ENCODE results near the gene BCL7B.

The BCL7B gene

GRCh38 chr7:73489976-73490375, 67.5 kb downstream of the BCL7B start:
- Histone ChIP-seq H3K27me3 (ENCODE audit: low read length) (no peaks in the 10 kb centered on the region), H4K20me1 (ENCODE audit: low read depth, low read length) (peaks cover 45% of the 10 kb centered on the region), H2AFZ (ENCODE audit: low read depth, low read length, severe bottlenecking) (no peak overlapping the region), H3K9ac (ENCODE audit: low read length) (no peak overlapping the region), H3F3A (ENCODE audit: insufficient read depth) (peaks cover 24% of the 10 kb centered on the region), H3K27ac (ENCODE audit: low read depth, low read length) (no peak overlapping the region), H3K9me3 (ENCODE audit: insufficient read depth, low read length) (no peaks in the 10 kb centered on the region), H3K79me2 (ENCODE audit: insufficient read depth, low read length) (peaks cover 77% of the 10 kb centered on the region), H3K9me2 (replicated peaks; ENCODE audit: insufficient read depth, low read length) (no peaks in the 10 kb centered on the region), H3K4me2 (ENCODE audit: low read depth, low read length, poor library complexity, severe bottlenecking) (no peak overlapping the region), H3K36me3 (ENCODE audit: low read length) (peaks cover 73% of the 10 kb centered on the region), H3K4me3 (ENCODE audit: insufficient read depth, low read length, poor library complexity, severe bottlenecking) (no peak overlapping the region)
- no peak for TF ChIP-seq EZH2phosphoT487 (conservative IDR thresholded peaks at IDR 0.05; ENCODE audit: low read length)

- Histone ChIP-seq H3K9ac (ENCODE audit: low read length) (no peak overlapping the region), H3K79me2 (ENCODE audit: insufficient read depth, low read length) (peaks cover 79% of the 10 kb centered on the region), H3K27ac (ENCODE audit: low read depth, low read length) (no peak overlapping the region), H2AFZ (ENCODE audit: low read depth, low read length, severe bottlenecking) (no peak overlapping the region), H4K20me1 (ENCODE audit: low read depth, low read length) (peaks cover 40% of the 10 kb centered on the region), H3K9me3 (ENCODE audit: insufficient read depth, low read length) (no peaks in the 10 kb centered on the region), H3K4me3 (ENCODE audit: insufficient read depth, low read length, poor library complexity, severe bottlenecking) (no peak overlapping the region), H3K4me2 (ENCODE audit: low read depth, low read length, poor library complexity, severe bottlenecking) (no peak overlapping the region), H3F3A (ENCODE audit: insufficient read depth) (peaks cover 15% of the 10 kb centered on the region), H3K27me3 (ENCODE audit: low read length) (no peaks in the 10 kb centered on the region), H3K36me3 (ENCODE audit: low read length) (peaks cover 74% of the 10 kb centered on the region), H3K9me2 (replicated peaks; ENCODE audit: insufficient read depth, low read length) (no peaks in the 10 kb centered on the region)
- no peak for TF ChIP-seq CTCF (IDR thresholded peaks at IDR 0.05; ENCODE audit: insufficient read depth, low read length, poor library complexity, severe bottlenecking)
- no peak for TF ChIP-seq EZH2phosphoT487 (conservative IDR thresholded peaks at IDR 0.05; ENCODE audit: low read length)
Measured at GRCh38 chr7:73487486-73487885, 70.0 kb downstream of the BCL7B start.
